CD4-positive, alpha-beta T cell (primary cell): ENCODE results near the gene RIPOR2. TPM values are rescaled to one million over a fixed set of nuclear protein-coding genes. Genes with fewer than 3 reads are reported as not detected.

Experiments
- ATAC-seq: fragments of 200-7000 bp; cut with Tn5 transposase; one replicate; pipeline ENCODE4 v1.10.0; 2022; ENCODE audit warnings: mild to moderate bottlenecking; ENCODE audit not compliant: poor library complexity
- CTCF ChIA-PET: fragments of 350-600 bp; sonication (Branson Sonifier 250); formaldehyde crosslinking; loops from one replicate; lab custom pipeline; 2021; ENCODE audit warnings: antibody characterized with exemption, inconsistent platforms; lab: Charles Lee
- POLR2A ChIA-PET: fragments of 350-600 bp; sonication (Branson Sonifier 250); formaldehyde crosslinking; loops from one replicate; lab custom pipeline; 2021; ENCODE audit warnings: antibody characterized with exemption, inconsistent platforms; lab: Charles Lee
- DNase-seq, 14 experiments: peaks; one replicate each; pipeline ENCODE4 v3.0.0-alpha.2; 2013 to 2020; ENCODE audit warnings: mixed read lengths in 2 of 14
- H3K27ac ChIP-seq, 2 donors: one replicate each; pipeline versions ENCODE4 v1.5.1 to v1.7.0; 2013; ENCODE audit warnings: low read length in 2 of 2, low read depth in 1 of 2, mild to moderate bottlenecking in 1 of 2
- H3K27me3 ChIP-seq, 2 experiments: 1 replicate in 1 of 2; 2 replicates in 1 of 2; pipeline versions ENCODE4 v1.6.1 to v1.7.0; 2013; ENCODE audit warnings: low read length in 2 of 2, control low read depth in 1 of 2, mild to moderate bottlenecking in 1 of 2, moderate library complexity in 1 of 2; ENCODE audit not compliant: insufficient read depth in 2 of 2, control insufficient read depth in 1 of 2
- H3K36me3 ChIP-seq: one replicate; pipeline ENCODE4 v1.6.1; 2013; ENCODE audit warnings: low read length, control low read depth; ENCODE audit not compliant: insufficient read depth
- H3K4me1 ChIP-seq: one replicate; pipeline ENCODE4 v1.6.1; 2013; ENCODE audit warnings: low read length, control low read depth; ENCODE audit not compliant: insufficient read depth
- H3K4me3 ChIP-seq: one replicate; pipeline ENCODE4 v1.5.1; 2013; ENCODE audit warnings: mild to moderate bottlenecking, low read length, moderate library complexity
- H3K9me3 ChIP-seq, 2 experiments: 1 replicate in 1 of 2; 2 replicates in 1 of 2; pipeline versions ENCODE4 v1.6.1 to v1.7.0; 2013; ENCODE audit warnings: low read length in 2 of 2, mild to moderate bottlenecking in 2 of 2, control low read depth in 1 of 2, moderate library complexity in 1 of 2; ENCODE audit not compliant: control insufficient read depth in 1 of 2, insufficient read depth in 1 of 2
- H3K27ac Mint-ChIP-seq: one replicate; pipeline ENCODE4 v1.8.0; 2020; ENCODE audit warnings: mixed read lengths
- H3K27me3 Mint-ChIP-seq: one replicate; pipeline ENCODE4 v1.8.0; 2021; ENCODE audit warnings: mixed read lengths
- H3K36me3 Mint-ChIP-seq: one replicate; pipeline ENCODE4 v1.8.0; 2021; ENCODE audit warnings: low read depth, mixed read lengths
- H3K4me1 Mint-ChIP-seq: one replicate; pipeline ENCODE4 v1.8.0; 2021; ENCODE audit warnings: low read depth, mixed read lengths
- H3K4me3 Mint-ChIP-seq: one replicate; pipeline ENCODE4 v1.8.0; 2020; ENCODE audit warnings: mild to moderate bottlenecking, mixed read lengths
- H3K9me3 Mint-ChIP-seq: one replicate; pipeline ENCODE4 v1.8.0; 2020; ENCODE audit warnings: mixed read lengths
- intact Hi-C, 2 experiments: fragments of 100-400 bp; cut with DNase I in 1 of 2; cut with micrococcal nuclease in 1 of 2; formaldehyde crosslinking; loops; one replicate each; pipeline versions ENCODE4 v1.15.1 to v1.9.0; 2023 to 2025; cut with DNase I, micrococcal nuclease
- total RNA-seq, 174 experiments: library from RNA in 2 of 174; stranded (reverse) in 2 of 174; gene quantifications; one replicate each; pipeline ENCODE4 v1.2.3 and lab custom pipeline; 2021 to 2026
- TF ChIP-seq, protein P1 (sequence below): fragments of 200-600 bp; IDR thresholded peaks from one replicate; pipeline ENCODE4 v1.8.0; 2022; ENCODE audit warnings: antibody characterized with exemption, mild to moderate bottlenecking

RIPOR2 gene
- total RNA-seq, 2 experiments from 2014 or later = 123 to 129 TPM

GRCh38 chr6:24940311-24940917 lies 4.7 kb upstream of the RIPOR2 start:
- Histone ChIP-seq H3K9me3 (peaks cover 0 to 20% of the 10 kb centered on the region in 2 experiments), H3K27ac (peak overlapping the region in 1 of 2 donors; percentile 19), H3K36me3 (peaks cover 14% of the 10 kb centered on the region), H3K4me1 (peaks cover 41% of the 10 kb centered on the region), H3K4me3 (no peak overlapping the region), H3K27me3 (no peaks in the 10 kb centered on the region)
- Mint-ChIP-seq H3K4me3 (peak overlapping the region; percentile 34), H3K27ac (peak overlapping the region; percentile 97), H3K9me3 (peaks cover 9% of the 10 kb centered on the region), H3K4me1 (peaks cover 82% of the 10 kb centered on the region), H3K27me3 (no peaks in the 10 kb centered on the region), H3K36me3 (peaks cover 59% of the 10 kb centered on the region)
- TF ChIP-seq, protein P1, sequence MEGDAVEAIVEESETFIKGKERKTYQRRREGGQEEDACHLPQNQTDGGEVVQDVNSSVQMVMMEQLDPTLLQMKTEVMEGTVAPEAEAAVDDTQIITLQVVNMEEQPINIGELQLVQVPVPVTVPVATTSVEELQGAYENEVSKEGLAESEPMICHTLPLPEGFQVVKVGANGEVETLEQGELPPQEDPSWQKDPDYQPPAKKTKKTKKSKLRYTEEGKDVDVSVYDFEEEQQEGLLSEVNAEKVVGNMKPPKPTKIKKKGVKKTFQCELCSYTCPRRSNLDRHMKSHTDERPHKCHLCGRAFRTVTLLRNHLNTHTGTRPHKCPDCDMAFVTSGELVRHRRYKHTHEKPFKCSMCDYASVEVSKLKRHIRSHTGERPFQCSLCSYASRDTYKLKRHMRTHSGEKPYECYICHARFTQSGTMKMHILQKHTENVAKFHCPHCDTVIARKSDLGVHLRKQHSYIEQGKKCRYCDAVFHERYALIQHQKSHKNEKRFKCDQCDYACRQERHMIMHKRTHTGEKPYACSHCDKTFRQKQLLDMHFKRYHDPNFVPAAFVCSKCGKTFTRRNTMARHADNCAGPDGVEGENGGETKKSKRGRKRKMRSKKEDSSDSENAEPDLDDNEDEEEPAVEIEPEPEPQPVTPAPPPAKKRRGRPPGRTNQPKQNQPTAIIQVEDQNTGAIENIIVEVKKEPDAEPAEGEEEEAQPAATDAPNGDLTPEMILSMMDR = no peak
- ChIA-PET POLR2A (interaction anchor here (19.0 kb wide), 1 partner anchor 17 kb away, joined by 1043 read pairs; no protein-coding TSS in a partner anchor), CTCF (interaction anchor here (1.0 to 8.0 kb wide), 5 partner anchors 12 to 87 kb away, joined by 3 to 180 read pairs (median 6); no protein-coding TSS in a partner anchor)
- intact Hi-C loops = no loop called here
- ATAC-seq (no peak), DNase-seq (no peak)

DNA sequence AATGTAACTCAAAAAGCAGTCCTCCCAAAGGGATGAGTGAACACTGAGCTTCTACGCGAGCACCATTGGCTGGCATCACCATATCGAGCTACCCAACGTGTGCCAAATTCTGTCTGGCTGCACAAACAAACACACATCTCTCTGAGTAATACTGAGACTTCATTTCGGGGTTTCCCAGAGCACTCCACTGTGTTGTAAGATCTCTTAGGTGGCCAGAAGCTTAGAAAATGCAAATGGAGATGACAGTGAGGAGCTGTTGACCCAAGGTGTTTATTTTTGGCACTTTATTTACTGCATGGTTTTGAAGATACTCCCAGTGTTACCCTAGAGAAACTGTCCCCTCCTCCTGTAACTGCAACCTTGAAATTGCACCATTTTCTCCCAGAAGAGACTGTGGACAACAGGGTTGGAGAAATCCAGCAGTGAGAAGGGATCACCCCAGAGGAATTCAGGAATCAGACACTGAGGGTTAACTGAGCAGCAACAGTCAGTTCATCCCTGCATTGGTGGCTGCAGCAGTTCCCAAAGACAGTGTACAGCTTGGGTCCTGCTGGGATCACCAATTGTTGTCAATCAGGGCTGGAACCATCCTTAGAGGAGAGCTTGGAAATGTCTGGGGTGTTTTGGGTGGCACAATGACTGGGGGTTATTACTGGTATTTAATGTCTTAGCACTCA lies 1.0 kb upstream of the RIPOR2 start:
- peaks cover 66% of the 10 kb centered on the region for H3K36me3 Mint-ChIP-seq
- peaks cover 16% of the 10 kb centered on the region for H3K36me3 ChIP-seq
- H3K27me3 Mint-ChIP-seq = no peaks in the 10 kb centered on the region
- peak overlapping the region; percentile 97 for H3K4me3 Mint-ChIP-seq
- peaks cover 40% of the 10 kb centered on the region for H3K4me1 ChIP-seq
- peak in 13 of 14 experiments; percentile 49 to 87 (median 61) for DNase-seq
- no peaks in the 10 kb centered on the region for H3K9me3 Mint-ChIP-seq
- peak overlapping the region; percentile 89 for H3K4me3 ChIP-seq
- peak overlapping the region; percentile 97 for H3K27ac Mint-ChIP-seq
- peak overlapping the region; percentile 68 to 89 for H3K27ac ChIP-seq
- ChIA-PET POLR2A (interaction anchor here (1.0 to 19.0 kb wide), 26 partner anchors 8 to 215 kb away, joined by 3 to 1043 read pairs (median 9); no protein-coding TSS in a partner anchor), CTCF (interaction anchor here (0.7 to 8.0 kb wide), 15 partner anchors 9 to 97 kb away, joined by 3 to 180 read pairs (median 6); no protein-coding TSS in a partner anchor)
- intact Hi-C loops = loop anchor here (1.0 to 5.0 kb wide), 3 partner anchors 14 to 82 kb away; no protein-coding TSS in a partner anchor
- peaks cover 67% of the 10 kb centered on the region for H3K4me1 Mint-ChIP-seq
- no peaks in the 10 kb centered on the region for H3K9me3 ChIP-seq
- H3K27me3 ChIP-seq = no peaks in the 10 kb centered on the region
- TF ChIP-seq, protein P1 = no peak
- peak; percentile 67 for ATAC-seq

DNA sequence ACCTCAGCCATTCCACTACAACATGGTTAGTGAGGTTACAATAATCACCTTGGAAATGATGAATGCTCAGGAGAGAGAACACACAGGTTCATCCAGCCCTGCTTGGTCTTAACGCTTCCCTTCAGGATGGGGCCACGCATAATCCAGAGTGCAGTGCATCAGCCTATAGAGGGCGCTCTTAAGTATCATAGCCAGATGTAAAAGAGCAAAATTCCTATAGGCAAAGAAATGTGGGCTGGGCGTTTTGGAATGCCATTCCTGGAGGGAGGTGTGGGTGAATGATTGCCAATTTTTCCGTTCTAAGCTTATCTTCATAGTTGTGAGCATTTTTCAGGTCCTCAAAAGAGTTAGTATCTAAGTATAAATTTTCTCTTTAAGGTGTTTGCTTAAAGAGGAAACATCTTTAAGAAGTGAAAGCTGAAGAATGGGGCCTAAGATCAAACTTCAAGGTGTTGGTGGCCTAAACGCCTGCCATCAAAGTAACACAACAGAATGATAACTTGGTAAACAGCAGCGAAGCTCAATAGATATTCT lies 1.8 kb downstream of the RIPOR2 start:
- Mint-ChIP-seq H3K27me3 (no peaks in the 10 kb centered on the region), H3K27ac (peak overlapping the region; percentile 97), H3K4me1 (peaks cover 62% of the 10 kb centered on the region), H3K9me3 (no peaks in the 10 kb centered on the region), H3K4me3 (peak overlapping the region; percentile 97), H3K36me3 (peaks cover 79% of the 10 kb centered on the region)
- TF ChIP-seq, protein P1 = peak; percentile 97
- Histone ChIP-seq H3K27me3 (no peaks in the 10 kb centered on the region), H3K4me3 (peak overlapping the region; percentile 89), H3K4me1 (peaks cover 38% of the 10 kb centered on the region), H3K9me3 (no peaks in the 10 kb centered on the region), H3K36me3 (peaks cover 44% of the 10 kb centered on the region), H3K27ac (peak overlapping the region; percentile 71 to 89)
- CTCF ChIA-PET = interaction anchor here (0.7 to 8.0 kb wide), 37 partner anchors 8 to 137 kb away, joined by 3 to 180 read pairs (median 5); no protein-coding TSS in a partner anchor
- ATAC-seq (peak; percentile 21), DNase-seq (peak in 10 of 14 experiments; percentile 30 to 82 (median 50))
- POLR2A ChIA-PET = interaction anchor here (0.7 to 19.0 kb wide), 26 partner anchors 9 to 1223 kb away, joined by 3 to 1043 read pairs (median 6); a partner anchor contains a TSS
- intact Hi-C loops = loop anchor here (1.0 to 5.0 kb wide), 8 partner anchors 15 to 138 kb away; no protein-coding TSS in a partner anchor
